Ramos (cell line): ENCODE data around the gene RASAL2.

Source experiments
- in situ Hi-C: fragments of 300-500 bp; cut with MboI; formaldehyde crosslinking; loops from one replicate; pipeline ENCODE4 v1.14.3; 2022; ENCODE audit warnings: low sequenced_read_pairs; ENCODE audit not compliant: unreplicated experiment

RASAL2 gene

GRCh38 chr1:178518894-178519293, 425.0 kb downstream of the RASAL2 start:
- in situ Hi-C loops, result loop anchor here (25.0 kb wide), 1 partner anchor 1293 kb away; no protein-coding TSS in a partner anchor

GRCh38 chr1:178520803-178521202, 426.9 kb downstream of the RASAL2 start:
- in situ Hi-C loops, result loop anchor here (25.0 kb wide), 1 partner anchor 1291 kb away; no protein-coding TSS in a partner anchor

GRCh38 chr1:178521241-178521640, 427.3 kb downstream of the RASAL2 start:
- in situ Hi-C loops, result loop anchor here (25.0 kb wide), 1 partner anchor 1291 kb away; no protein-coding TSS in a partner anchor

- in situ Hi-C loops, result loop anchor here (5.0 kb wide), 1 partner anchor 840 kb away; the partner anchor contains the start of gene AXDND1
Observed at GRCh38 chr1:178527117-178527516, 433.2 kb downstream of the RASAL2 start.

GRCh38 chr1:178528228-178528952, 434.5 kb downstream of the RASAL2 start:
- in situ Hi-C loops, result loop anchor here (5.0 kb wide), 1 partner anchor 839 kb away; the partner anchor contains the start of gene AXDND1

GRCh38 chr1:178528953-178529335, 435.0 kb downstream of the RASAL2 start:
- in situ Hi-C loops, result loop anchor here (5.0 kb wide), 1 partner anchor 838 kb away; the partner anchor contains the start of gene AXDND1

GRCh38 chr1:178529364-178530036, 435.6 kb downstream of the RASAL2 start:
- in situ Hi-C loops, result loop anchor here (5.0 to 10.0 kb wide), 3 partner anchors 478 to 838 kb away; partner anchors contain the start of genes AXDND1 and TOR3A

- in situ Hi-C loops, result loop anchor here (5.0 to 10.0 kb wide), 2 partner anchors 477 to 555 kb away; partner anchors contain the start of gene TOR3A
Observed at GRCh38 chr1:178530037-178530402, 436.1 kb downstream of the RASAL2 start.

- in situ Hi-C loops, result loop anchor here (5.0 to 10.0 kb wide), 2 partner anchors 477 to 554 kb away; partner anchors contain the start of gene TOR3A
Observed at GRCh38 chr1:178530502-178530901, 436.6 kb downstream of the RASAL2 start.

- in situ Hi-C loops, result loop anchor here (5.0 to 10.0 kb wide), 2 partner anchors 475 to 553 kb away; partner anchors contain the start of gene TOR3A
Observed at GRCh38 chr1:178531887-178532286, 438.0 kb downstream of the RASAL2 start.

- in situ Hi-C loops, result loop anchor here (5.0 to 10.0 kb wide), 2 partner anchors 475 to 552 kb away; partner anchors contain the start of gene TOR3A
Observed at GRCh38 chr1:178532392-178532791, 438.5 kb downstream of the RASAL2 start.

GRCh38 chr1:178533121-178533946, 439.4 kb downstream of the RASAL2 start:
- in situ Hi-C loops, result loop anchor here (5.0 to 10.0 kb wide), 2 partner anchors 474 to 551 kb away; partner anchors contain the start of gene TOR3A
